H7 (cell line): ENCODE measurements around the gene ERN2. TPM values are rescaled to one million over a fixed set of nuclear protein-coding genes. Genes with fewer than 3 reads are reported as not detected.
"Not testable (repeated sequence)": the region's sequence is repeated elsewhere in the genome, so short reads cannot be mapped to it uniquely, and the experiment has no call there.

Source experiments
- DNase-seq: peaks from one replicate; pipeline ENCODE4 v3.0.0; 2012
- H3K27me3 ChIP-seq: 2 replicates; pipeline ENCODE4 v1.6.0; 2011; ENCODE audit warnings: mild to moderate bottlenecking, low read length; ENCODE audit not compliant: control insufficient read depth, insufficient read depth
- H3K36me3 ChIP-seq: replicated peaks from 2 replicates; pipeline ENCODE4 v1.5.1; 2011; ENCODE audit warnings: low read length; ENCODE audit not compliant: control insufficient read depth, insufficient read depth
- H3K4me3 ChIP-seq: 2 replicates; pipeline ENCODE4 v1.5.1; 2011; ENCODE audit warnings: low read depth, mild to moderate bottlenecking, control low read depth, low read length, moderate library complexity; ENCODE audit not compliant: insufficient read depth
- total RNA-seq: library from RNA; depleted of rRNA; stranded (reverse); fragments of >200 nt; shearing (Covaris generic); gene quantifications from 2 replicates; pipeline ENCODE4 v1.2.3, GENCODE V29; 2014

Gene ERN2
- total RNA-seq, 1 experiment from 2014 or later, result 3.7 TPM

GRCh38 chr16:23734176-23734893 is 21.3 kb upstream of the ERN2 start:
- H3K4me3 ChIP-seq, result no peak overlapping the region
- no peaks in the 10 kb centered on the region for H3K36me3 ChIP-seq
- no peak for DNase-seq
- H3K27me3 ChIP-seq, result no peaks in the 10 kb centered on the region; the same call in 1 of the 2 replicates

- Histone ChIP-seq H3K27me3 (no peaks in the 10 kb centered on the region), H3K36me3 (no peaks in the 10 kb centered on the region), H3K4me3 (no peak overlapping the region)
- peak; percentile 60 for DNase-seq
Measured at GRCh38 chr16:23729503-23730424, 16.7 kb upstream of the ERN2 start.

DNA sequence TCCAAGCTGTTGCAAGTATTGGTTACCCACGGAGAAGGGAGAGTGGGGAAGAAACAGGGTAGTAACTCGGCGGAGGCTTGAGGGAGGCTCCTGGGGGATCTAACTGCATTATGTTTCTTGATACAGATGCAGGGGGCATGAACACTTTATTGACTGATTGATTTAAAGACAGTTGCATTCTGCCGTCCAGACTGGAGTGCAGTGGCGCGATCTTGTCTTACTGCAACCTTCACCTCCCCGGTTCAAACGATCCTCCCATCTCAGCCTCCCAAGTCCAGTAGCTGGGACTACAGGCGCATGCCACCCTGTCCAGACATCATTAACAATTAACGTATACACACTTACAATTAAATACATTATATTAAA is 15.1 kb upstream of the ERN2 start:
- no peaks in the 10 kb centered on the region for H3K36me3 ChIP-seq
- H3K4me3 ChIP-seq, result no peak overlapping the region
- no peaks in the 10 kb centered on the region for H3K27me3 ChIP-seq
- no peak for DNase-seq

DNA sequence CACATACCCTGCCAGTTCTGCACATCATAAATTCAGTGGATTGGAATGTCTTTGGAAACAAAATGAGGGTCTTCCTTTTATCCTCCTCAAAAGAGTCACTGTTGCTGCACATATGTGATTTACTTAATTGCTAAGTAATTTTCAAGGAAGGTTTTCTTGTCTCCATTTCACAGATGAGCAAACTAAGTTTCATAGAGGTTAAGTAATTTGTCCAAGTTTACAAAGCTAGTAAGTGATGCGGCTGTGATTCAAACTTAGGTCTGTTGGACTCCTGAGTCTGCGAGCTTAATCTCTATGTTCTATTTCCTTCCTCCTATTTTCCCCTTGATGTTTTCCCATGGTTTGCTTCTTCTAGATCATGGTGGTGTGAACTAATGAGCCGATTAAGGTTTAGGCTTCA is 13.7 kb upstream of the ERN2 start:
- Histone ChIP-seq H3K4me3 (no peak overlapping the region), H3K36me3 (no peaks in the 10 kb centered on the region), H3K27me3 (no peaks in the 10 kb centered on the region)
- DNase-seq, result no peak

GRCh38 chr16:23724785-23725131 is 11.7 kb upstream of the ERN2 start:
- DNase-seq, result no peak
- H3K4me3 ChIP-seq, result no peak overlapping the region
- no peaks in the 10 kb centered on the region for H3K36me3 ChIP-seq
- no peaks in the 10 kb centered on the region for H3K27me3 ChIP-seq

DNA sequence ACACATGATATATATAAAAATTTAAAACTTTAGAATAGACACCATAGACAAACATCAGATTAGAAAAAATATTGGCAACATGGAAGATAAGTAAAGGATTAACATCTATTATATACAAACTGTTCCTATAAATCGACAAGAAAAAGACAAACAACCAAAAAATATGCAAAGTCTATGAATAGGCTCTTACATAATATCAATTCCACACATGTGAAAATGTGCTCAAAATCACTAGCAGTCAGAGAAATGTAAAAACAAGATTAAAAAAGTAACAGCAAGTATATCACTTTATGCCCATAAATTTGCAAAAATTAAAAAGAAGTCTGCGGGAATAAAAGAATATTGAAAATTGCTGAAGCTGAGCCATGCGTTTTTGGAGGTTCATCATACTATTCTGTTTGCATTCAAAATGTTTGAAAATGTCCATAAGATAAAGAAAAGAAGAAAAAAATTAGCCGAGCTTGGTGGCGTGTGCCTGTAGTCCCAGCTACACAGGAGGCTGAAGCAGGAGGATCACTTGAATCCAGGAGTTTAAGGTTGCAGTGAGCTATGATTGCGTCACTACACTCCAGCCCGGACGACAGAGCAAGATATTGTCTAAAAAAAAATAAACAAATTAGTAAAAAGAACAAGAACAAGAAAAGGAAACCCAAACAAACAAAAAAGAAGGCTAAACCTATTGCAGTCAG is 11.2 kb upstream of the ERN2 start:
- H3K27me3 ChIP-seq, result no peaks in the 10 kb centered on the region
- no peak for DNase-seq
- H3K4me3 ChIP-seq, result no peak overlapping the region
- H3K36me3 ChIP-seq, result no peaks in the 10 kb centered on the region

DNA sequence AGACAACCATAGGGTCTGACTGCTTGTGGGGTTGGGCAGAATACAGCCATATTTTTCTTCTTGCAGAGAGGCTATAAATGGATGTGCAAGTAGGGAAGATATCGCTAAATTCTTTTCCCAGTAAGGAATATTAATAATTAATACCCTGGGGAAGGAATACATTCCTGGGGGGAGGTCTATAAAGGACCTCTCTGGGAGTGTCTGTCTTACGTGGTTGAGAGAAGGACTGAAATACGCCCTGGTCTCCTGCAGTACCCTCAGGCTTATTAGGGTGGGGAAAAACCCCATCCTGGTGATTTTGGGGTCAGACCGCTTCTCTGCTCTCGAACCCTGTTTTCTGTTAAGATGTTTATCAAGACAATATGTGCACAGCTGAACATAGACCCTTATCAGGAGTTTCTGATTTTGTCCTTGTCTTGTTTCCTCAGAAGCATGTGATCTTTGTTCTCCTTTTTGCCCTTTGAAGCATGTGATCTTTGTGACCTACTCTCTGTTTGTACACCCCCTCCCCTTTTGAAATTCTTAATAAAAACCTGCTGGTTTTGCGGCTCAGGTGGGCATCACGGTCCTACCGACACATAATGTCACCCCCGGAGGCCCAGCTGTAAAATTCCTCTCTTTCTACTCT is 9.7 kb upstream of the ERN2 start:
- not testable (repeated sequence) for DNase-seq, H3K27me3 ChIP-seq, H3K36me3 ChIP-seq

GRCh38 chr16:23716484-23716883 is 3.5 kb upstream of the ERN2 start:
- H3K4me3 ChIP-seq, result no peak overlapping the region
- H3K36me3 ChIP-seq, result no peaks in the 10 kb centered on the region
- no peak for DNase-seq
- H3K27me3 ChIP-seq, result peaks cover 18% of the 10 kb centered on the region

More for the DNA sequence above, 9.7 kb upstream of the ERN2 start:
- H3K4me3 ChIP-seq, result not testable (repeated sequence)

DNA sequence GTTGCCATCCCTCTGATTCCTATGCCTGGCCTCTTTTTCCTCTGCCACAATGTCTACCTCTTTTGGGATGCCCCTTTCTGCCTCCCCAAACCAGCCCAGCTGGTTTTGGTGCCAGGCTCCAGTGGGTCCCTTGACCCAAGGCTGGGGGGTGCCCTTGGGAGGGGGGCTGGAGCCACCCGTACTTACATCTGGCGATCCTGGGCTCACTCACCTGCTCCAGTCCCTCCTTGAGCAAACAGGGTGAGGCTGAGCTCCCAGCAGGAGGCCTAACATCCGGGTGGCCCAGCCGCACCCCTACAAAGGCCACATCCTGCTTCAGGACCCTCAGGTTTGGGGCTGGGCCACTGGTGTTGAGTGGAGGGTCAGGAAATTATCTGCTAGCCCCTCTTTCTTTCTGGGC is 1.2 kb downstream of the ERN2 start:
- Histone ChIP-seq H3K36me3 (peaks cover 1% of the 10 kb centered on the region; the same call in 1 of the 2 replicates), H3K27me3 (peaks cover 21% of the 10 kb centered on the region), H3K4me3 (no peak overlapping the region)
- DNase-seq, result peak; percentile 24

DNA sequence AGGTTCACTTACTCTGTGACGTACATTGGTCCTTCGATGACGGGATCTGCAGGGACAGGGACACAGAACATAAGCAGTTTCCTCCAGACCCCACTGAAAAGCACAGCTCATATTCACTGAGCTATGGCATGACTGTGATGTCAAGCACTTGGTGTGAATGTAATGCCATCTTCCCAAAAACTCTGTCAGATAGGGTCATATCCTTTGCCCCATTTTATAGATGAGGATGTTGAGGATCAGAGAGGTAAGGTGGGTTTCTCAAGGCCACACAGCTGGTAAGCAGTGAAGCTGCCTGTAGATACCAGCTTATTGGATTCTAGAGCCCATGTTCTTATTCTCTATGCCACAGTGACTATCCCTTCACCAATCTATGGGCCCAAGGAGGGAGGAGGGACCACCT is 2.5 kb downstream of the ERN2 start:
- H3K36me3 ChIP-seq, result peaks cover 1% of the 10 kb centered on the region; the same call in 1 of the 2 replicates
- H3K4me3 ChIP-seq, result no peak overlapping the region
- DNase-seq, result no peak
- peaks cover 21% of the 10 kb centered on the region for H3K27me3 ChIP-seq

DNA sequence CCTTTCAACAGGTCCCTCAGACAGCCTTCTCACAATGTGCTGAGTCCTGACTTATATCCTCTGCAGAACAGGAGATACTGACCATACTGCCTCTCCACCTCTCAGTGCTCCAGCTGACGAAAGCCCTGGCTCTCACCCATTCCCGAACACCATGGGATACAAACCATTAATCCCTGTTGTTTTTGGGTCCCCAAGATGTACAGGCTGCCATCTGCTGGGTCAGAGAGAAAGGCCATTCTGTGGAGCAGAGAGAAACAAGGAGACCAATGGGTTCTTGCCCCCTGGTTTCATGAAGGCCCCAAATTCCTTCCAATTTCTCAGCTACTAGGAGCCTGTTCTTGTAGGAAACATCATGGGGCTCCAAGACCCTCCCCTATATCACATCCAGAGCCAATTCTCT is 3.0 kb downstream of the ERN2 start:
- Histone ChIP-seq H3K27me3 (peaks cover 21% of the 10 kb centered on the region), H3K4me3 (no peak overlapping the region), H3K36me3 (peaks cover 1% of the 10 kb centered on the region; the same call in 1 of the 2 replicates)
- no peak for DNase-seq

DNA sequence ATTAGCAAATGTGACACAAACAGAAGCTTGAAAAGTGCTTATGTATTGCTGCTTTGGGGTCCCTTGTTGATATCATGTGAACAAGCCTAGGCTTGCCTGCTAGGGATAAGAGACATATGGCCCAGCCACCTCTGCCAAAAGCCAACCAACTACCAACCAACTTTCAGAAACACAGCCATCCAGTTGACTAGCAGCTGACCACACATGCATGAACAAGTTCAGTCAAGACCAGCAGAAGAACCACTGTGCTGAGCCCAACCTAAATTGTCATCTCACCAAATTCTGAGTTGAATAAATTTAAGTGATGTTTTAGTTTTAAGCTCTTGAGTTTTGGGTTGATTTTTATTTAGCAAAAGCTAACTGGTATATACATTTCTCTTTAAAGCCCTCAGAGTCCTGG is 3.5 kb downstream of the ERN2 start:
- H3K36me3 ChIP-seq, result peaks cover 1% of the 10 kb centered on the region; the same call in 1 of the 2 replicates
- DNase-seq, result no peak
- H3K27me3 ChIP-seq, result peaks cover 21% of the 10 kb centered on the region
- no peak overlapping the region for H3K4me3 ChIP-seq

DNA sequence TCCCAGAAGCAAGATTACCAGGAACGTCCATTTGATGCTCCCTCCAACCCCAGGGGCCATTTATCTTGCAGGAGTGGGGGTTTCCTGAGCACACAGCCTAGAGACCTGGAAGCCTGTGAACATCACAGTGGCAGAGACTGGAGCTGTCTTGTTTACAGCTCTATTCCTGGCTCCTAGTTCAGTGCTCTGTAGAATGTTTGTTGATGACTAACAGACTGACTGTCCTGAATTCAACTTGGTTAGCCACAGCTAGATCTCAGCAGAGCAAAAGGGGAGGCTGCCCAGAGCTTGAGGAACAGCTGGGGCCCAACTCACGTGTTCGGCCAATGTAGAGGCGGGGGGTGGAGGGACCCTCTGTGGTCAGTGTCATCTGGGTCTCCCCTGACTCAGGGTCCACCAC is 6.6 kb downstream of the ERN2 start:
- H3K36me3 ChIP-seq, result peaks cover 1% of the 10 kb centered on the region; the same call in 1 of the 2 replicates
- peaks cover 3% of the 10 kb centered on the region; the same call in 1 of the 2 replicates for H3K27me3 ChIP-seq
- H3K4me3 ChIP-seq, result no peak overlapping the region
- DNase-seq, result no peak

DNA sequence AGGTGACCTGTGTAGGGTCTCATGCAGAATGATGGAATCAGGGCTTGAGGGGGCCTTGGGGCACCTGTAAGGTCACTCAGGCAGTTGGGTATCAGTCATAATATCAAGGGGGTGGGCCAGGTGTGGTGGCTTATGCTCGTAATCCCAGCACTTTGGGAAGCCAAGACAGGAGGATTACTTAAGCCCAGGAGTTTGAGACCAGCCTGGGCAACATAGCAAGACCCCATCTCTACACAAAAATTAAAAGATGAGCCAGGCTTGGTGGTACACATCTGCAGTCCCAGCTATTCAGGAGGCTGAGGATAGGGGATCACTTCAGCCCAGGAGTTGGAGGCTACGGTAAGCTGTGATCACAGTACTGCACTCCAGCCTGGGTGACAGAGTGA is 7.5 kb downstream of the ERN2 start:
- H3K27me3 ChIP-seq, result no peaks in the 10 kb centered on the region
- peaks cover 1% of the 10 kb centered on the region; the same call in 1 of the 2 replicates for H3K36me3 ChIP-seq
- DNase-seq, result no peak
- H3K4me3 ChIP-seq, result no peak overlapping the region
